T-helper 2 cell treated with Interferon-gamma antibody and Interleukin-4, amounts not matched to agents 100 ng/mL and 5 ng/mL, for 36 hours (primary cell): ENCODE results near the gene RUSC1. TPM values are rescaled to one million over a fixed set of nuclear protein-coding genes. Genes with fewer than 3 reads are reported as not detected.

Experiments
- intact Hi-C: fragments of 100-400 bp; cut with micrococcal nuclease; formaldehyde crosslinking; loops from one replicate; pipeline ENCODE4 v1.15.1; 2023
- total RNA-seq: library from RNA; stranded (reverse); gene quantifications from 2 replicates; pipeline ENCODE4 v1.2.3, GENCODE V29; 2022

Gene RUSC1
- total RNA-seq, 1 donor from 2014 or later: 28.6 TPM

DNA sequence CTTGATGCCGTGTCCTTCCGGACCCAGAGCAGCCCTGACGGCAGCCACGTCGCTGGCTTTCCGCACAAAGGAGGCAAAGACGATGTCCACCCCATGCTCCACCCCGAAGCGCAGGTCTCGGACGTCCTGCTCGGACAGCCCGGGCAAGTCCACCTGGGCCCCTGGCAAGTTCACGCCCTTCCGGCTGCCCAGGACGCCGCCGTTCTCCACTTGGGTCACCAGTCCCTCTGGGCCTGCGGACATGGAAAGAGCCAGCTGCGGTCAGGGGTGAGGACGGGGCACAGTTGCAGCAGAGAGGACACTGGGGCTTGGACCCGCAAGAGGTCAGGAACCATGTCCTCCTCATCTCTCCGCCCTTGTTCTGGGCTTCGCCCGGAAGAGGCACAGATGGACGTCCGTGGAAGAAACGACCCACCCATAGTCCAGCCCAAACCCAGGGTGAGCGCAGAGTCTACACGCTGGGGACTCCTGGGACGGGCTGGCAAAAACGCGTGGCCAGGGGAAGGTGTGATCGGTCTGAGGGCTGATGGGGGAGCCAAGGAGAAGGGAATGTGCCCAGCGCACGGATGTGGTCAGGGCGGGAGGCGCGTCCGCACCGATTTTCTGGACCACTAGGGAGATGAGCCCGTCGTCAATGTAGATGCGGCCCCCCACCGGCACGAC lies 26.0 kb upstream of the RUSC1 start:
- intact Hi-C loops: no loop called here

DNA sequence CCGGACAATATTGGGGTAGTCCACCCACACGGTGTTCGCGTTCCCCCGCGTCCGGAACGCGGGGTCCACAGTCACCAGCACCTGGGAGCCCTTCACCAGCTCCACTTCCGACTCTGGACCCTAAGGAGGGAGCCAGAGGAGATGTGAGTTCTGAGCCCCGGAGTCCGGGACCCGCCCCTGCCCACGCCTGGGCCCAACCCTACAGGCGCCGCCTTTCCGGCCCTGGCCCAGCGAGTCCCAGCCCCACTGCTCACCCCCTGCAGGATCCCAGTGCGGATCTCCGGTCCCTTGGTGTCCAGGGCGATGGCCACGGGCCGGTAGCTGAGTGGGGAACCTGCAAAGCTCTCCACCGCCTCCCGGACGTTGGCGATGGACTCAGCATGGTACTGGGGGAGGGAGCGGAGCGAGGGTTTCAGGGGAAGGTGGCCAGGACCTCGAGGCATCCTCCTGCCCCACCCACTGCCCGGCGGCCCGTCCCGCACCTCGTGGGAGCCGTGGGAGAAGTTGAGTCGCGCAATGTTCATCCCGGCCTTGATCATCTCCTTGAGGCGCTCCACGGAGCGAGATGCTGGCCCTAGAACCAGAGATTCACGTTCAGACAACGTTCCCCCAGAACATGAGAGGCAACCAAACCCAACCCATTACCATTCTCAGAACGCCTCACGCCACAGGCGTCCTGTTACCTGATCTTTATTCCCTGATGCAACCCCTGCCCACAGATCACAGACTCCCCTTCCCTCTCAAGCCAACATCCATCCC lies 25.3 kb upstream of the RUSC1 start:
- intact Hi-C loops: no loop called here

DNA sequence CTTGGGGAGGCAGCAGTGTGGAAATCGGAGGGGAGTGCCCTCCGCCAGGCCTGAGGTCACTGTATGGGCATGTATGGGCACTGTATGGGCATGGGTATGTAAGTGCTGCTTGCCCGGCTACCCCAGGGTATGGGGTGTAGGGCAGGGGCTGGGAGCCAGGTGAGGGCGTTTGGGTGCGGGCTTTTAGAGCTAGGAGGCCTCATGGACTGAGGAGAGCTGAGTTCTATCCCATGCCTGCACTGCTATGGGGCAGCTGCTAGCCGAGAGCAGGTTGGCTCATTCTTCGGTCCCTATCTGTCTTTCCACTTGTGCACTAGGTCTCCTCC lies 24.8 kb upstream of the RUSC1 start:
- intact Hi-C loops: no loop called here

DNA sequence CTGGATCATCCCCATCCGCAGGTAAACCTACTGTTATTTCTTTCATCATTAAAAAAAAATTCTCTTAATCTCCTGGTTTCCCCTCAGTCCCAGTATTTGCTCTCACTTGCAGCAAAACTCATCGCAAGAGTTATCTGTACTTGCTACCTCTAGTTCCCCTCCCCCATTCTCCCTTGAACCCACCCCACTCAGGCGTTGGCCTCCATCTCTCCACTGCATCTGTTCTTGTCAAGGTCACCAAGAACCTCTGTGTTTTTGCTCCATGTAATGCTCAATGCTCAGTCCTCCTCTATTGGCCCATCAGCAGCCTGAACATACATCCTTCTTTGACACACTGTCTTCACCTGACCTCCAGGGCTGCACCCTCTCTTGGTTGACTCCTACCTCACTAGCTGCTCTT lies 24.0 kb upstream of the RUSC1 start:
- intact Hi-C loops: no loop called here

DNA sequence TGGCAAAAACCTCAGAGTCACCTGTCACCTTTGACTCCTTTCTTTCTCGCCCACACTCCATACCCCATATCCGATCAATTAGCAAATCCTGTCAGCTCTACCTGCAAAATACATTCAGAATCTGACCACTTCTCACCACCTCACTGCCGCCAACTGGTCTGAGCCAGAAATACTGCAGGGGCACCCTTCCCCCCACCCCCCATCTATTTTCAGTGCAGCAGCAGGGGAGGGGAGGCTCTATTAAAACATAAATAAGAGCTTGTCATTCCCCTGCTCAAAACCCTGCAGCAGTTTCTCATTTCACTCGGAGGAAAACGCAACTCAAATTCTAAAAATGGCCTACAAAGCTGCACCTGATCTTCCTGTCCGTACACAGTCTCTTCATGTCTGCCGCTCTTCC lies 23.3 kb upstream of the RUSC1 start:
- intact Hi-C loops: no loop called here

DNA sequence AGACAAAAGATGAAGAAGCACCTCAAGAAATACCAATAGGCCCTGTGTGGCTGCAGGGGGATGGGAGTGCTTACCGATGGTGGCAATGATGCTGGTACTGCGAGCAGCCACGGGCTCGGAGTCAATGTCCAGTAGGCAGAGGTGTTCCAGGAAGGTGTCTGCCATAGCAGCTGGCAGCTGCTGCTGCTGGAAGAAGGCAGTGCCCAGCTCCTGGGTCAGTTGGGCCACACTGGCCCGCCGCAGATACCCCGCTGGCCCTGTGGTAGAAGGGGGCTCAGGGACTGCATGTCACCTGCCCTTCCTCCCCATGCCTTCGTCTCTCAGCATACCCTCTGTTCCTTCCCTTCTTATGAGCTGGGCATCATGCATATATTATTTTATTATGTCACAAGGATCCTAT lies 20.7 kb upstream of the RUSC1 start:
- intact Hi-C loops: no loop called here

DNA sequence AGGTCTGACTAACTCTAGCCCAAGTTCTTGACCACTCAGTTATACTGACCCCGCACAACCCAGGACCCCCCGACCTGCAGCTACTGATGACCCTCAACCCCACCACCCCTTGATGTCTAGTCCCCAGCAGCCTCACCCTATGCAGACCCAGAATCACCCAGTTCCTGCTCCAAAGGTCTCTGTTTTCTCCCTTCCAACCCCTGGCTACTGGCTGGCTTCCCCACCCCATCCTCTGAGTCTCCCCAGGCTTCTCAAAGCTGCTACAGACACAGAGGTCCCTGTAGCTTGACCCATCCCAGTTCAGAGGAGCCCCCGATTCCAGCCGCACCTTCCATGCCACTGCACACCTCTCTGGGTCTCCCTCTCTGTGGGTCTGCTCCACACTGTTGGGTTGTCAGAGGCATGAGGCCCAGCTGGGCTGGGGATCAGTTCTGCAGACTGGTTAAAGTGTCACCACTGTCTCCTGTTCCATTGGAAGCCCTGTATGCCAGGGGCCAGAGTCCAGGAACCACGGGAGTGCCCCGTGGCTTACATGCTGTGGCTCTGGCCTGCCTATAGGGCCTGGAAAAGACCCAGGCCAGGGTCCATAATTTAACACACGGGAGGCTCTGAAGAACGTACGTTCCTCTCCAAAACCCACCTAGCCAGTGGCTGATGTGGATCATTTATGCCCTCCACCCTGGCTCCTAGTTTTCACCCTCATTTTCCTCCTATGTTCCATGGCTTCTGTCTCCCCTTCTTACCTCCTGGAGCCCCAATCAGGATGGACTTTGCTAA lies 20.0 kb upstream of the RUSC1 start:
- intact Hi-C loops: no loop called here

DNA sequence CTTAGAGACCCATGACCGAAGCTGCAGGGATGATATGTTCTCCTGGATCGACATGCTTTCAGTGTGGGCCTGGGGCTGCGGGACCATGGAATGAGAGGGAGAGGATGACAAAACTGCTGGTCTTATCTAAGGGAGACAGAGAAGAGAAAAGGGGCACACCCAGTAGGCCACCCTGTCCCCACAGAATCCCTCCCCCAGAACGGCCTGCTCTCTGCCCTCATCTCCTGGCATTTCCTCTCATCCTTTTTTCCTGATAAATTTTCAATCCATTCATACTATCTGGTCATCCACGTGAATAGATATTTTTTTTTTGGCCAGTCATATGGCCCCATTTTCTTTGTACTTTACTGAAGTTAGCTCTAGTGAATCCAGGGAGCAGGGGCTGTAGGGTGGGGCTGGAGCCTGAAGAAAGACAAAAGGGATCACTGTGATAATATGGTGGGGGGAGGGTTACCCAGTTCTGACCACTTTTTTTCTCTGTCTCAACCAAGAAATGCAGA lies 19.3 kb upstream of the RUSC1 start, which contains the start of gene PKLR:
Gene PKLR (minus strand): TSS at position 97 of the 500 bp plus-strand sequence. CDS start 43 bp downstream, at position 54.
- intact Hi-C loops: no loop called here

DNA sequence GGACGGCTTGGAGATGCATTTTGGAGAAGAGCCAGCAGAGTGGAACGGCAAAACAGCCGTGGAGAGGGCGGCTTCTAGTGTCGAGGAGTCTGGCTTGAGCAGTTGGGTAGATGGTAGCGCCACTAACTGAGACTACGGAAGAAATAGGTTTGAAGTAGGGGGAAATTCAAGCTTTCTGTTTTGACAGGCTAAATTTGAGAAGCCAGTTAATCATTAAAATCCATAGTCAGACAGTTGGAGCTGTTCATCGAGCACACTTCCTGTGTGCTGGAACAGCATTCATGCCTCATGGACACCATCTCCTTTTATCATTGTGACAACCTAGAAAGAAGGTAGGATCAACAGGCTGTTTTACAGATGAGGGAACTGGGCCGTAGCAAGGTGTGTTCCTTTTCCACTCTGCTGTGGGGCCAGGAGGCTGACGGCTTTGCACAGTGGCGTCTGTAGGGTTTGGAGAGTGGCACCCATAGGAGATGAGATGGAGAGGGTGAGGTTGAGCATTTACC lies 16.1 kb upstream of the RUSC1 start:
- intact Hi-C loops: no loop called here

DNA sequence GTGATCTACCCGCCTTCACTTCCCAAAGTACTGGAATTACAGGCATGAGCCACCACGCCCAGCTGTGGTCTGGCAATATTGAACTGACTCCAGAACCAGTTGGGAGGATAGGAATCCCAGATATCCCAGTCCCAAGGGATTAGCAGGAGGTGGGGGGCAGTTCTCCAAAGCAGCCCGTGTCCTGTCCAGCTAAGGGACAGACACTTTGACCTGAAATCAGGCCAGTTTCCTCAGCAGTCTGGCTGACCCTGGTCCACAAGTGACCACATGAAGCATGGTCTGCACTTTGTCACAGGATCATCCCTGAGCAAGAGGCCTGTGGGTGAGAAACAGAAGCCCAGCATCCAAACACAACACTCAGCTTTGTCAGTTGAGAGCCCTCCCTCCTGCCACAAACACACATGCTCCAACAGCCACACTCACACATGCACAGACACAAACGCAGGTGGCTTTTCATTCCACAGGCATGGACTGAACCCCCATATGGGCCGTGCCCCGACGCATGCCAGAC lies 14.8 kb upstream of the RUSC1 start:
- intact Hi-C loops: no loop called here

DNA sequence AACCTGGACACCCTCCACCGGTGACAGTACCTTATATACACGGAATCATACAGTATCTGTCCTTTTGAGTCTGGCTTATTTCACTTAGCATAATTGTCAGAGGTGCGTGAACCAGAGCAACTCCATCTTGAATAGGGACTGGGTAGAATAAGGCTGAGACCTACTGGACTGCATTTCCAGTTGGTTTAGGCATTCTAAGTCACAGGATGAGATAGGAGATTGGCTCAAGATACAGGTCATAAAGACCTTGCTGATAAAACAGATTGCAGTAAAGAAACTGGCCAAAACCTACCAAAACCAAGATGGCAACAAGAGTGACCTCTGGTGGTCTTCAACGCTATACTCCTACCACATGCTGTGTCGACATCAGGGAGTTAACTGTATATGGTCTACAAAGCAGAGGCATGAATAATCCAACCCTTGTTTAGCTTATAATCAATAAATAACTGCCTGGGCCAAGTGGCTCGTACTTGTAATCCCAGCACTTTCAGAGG lies 13.4 kb upstream of the RUSC1 start:
- intact Hi-C loops: no loop called here

DNA sequence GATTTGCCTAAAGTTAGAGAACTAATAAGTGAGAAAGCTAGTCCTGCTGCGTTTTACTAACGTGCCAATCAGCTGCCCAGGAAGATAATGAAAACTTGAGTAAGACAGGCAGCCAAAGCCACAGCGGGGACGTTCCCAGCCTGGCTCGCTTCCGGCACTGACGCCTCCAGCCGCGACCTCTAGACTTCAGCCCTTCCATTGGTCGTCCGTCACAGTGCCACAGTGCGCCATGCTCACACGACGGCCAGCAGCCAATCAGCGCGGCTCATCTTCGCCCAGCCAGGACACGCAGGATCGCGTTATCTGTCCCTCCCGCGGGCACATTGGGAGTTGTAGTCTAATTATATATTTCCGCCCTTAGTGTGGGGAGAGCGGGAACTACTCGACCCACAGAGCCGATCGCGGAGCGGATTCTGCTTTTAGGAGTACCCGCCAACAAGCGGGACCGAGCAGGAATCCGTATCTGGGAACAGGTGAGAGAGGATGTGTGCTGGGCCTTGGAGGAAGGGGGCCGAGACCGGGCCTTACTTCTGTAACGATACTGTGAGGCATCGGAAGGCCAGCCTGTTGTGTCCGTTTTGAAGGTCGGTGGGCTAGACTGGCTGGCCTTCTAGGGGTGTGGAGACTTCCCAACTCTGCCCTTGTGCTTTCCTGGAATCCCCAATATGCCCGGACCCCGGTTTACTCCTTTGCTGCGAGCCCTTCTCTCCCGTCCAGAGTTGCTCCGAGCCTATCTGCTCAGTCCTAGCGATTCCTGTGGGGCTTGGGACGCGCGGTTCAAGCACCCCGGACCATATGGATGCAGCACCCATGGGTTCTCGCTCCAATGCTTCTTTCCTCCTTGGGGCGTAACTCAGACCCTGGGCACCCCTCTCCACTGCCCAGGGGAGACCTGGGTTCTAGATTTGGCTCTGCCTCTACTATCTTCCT lies 11.9 kb upstream of the RUSC1 start, which contains the start of gene FDPS:
Gene FDPS (plus strand): TSS at position 374 of the 930 bp plus-strand sequence. CDS start 924 bp downstream, outside the sequence.
- intact Hi-C loops: loop anchor here (1.0 kb wide), 3 partner anchors 15 to 58 kb away; partner anchors contain the start of gene HCN3

DNA sequence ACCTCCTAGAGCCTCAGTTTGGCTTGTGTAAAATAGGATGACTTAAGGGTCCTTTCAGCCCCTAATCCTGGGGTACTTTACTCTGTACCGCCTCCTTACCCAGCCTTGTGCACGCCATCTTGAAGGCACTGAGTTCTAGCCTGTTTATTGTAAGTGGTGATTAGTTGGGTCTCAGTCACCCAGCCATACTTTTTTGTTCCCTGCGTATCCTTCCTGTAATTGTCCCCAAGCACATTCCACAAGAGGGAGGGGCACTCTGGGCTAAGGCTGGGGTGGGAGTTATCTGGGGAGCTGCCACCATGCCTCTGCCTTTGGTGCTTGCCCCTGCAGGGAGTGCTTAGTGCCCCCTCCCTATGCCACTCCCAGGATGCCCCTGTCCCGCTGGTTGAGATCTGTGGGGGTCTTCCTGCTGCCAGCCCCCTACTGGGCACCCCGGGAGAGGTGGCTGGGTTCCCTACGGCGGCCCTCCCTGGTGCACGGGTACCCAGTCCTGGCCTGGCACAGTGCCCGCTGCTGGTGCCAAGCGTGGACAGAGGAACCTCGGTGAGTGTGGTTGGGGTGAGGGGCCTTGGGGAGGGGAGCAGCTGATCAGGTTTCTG lies 11.2 kb upstream of the RUSC1 start:
- intact Hi-C loops: no loop called here

DNA sequence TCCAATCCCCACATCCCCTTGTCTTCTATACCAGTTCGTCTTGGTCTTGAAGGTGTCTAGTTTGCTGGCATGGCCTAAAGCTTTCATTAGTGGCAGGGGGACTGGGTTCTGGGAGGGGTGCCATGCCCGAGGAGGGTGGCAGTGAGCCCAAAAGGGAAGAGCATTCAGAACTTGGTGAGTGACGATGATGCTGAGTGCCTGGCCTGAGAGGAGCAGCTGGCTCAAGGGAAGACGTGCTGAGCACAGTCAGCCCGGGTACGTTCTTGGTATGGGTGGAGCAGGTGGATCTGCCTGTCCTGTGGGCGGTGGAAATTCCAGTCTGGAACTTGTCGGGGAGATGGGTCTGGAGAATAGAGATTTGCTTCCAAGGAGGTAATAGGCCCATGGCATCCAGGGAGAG lies 7.4 kb upstream of the RUSC1 start:
- intact Hi-C loops: no loop called here

DNA sequence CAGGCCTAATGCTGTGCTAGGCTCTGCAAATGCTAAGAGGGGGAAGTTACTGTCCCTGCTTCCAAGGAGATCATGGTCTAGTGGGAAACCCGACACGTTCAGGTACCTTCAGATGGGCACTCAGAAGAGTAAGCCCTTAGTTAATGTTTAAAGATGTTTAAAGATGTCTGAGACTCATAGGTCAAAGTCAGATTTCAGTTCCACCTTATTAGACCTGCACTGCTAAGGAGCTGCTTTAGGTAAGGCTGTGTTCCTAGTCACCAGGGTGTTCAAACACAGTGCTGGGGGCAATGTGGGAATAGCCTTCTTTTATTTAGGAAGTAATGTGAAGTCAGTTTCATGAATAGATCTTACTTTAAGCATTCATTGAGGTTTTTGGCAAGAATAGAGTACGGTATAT lies 3.8 kb upstream of the RUSC1 start:
- intact Hi-C loops: no loop called here

DNA sequence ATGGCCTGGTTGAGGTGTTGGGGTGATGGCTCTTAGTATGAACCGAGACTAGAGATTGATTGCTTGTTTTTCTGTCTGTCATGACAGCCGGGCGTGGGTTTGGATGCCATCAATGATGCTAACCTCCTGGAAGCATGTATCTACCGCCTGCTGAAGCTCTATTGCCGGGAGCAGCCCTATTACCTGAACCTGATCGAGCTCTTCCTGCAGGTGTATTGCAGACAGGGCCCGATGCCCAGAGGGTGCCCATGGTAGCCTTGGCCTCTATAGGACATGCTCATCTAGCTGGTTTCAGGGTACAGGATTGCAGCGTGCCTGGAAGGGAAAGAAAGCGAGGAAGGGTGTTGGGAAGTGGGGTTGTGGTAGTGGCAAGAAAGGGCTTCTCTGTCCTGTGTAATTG lies 2.6 kb upstream of the RUSC1 start:
- intact Hi-C loops: no loop called here

DNA sequence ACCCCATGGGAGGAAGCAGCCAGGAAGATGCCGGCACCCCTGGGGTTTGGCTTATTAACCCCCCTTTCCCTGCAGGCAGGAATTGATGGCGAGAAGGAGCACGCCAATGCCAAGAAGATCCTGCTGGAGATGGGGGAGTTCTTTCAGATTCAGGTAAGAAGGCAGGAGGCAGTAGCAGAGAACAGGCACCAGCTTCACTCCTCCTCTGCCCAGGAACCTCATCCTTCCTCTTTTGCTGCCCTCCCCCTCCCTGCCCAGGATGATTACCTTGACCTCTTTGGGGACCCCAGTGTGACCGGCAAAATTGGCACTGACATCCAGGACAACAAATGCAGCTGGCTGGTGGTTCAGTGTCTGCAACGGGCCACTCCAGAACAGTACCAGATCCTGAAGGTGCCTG lies 1.2 kb upstream of the RUSC1 start:
- intact Hi-C loops: no loop called here

DNA sequence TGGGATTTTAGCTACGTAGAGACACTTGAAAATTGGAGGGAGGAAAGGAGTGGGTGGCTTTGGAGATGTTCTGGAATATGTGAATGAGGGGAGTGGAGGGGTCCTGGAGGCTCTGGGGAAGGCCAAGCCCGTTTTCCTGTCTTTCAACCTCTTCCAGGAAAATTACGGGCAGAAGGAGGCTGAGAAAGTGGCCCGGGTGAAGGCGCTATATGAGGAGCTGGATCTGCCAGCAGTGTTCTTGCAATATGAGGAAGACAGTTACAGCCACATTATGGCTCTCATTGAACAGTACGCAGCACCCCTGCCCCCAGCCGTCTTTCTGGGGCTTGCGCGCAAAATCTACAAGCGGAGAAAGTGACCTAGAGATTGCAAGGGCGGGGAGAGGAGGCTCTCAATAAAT lies 442 bp upstream of the RUSC1 start:
- intact Hi-C loops: loop anchor here (5.0 to 10.0 kb wide), 3 partner anchors 195 to 655 kb away; partner anchors contain the start of genes ARHGEF2, DAP3 and YY1AP1

DNA sequence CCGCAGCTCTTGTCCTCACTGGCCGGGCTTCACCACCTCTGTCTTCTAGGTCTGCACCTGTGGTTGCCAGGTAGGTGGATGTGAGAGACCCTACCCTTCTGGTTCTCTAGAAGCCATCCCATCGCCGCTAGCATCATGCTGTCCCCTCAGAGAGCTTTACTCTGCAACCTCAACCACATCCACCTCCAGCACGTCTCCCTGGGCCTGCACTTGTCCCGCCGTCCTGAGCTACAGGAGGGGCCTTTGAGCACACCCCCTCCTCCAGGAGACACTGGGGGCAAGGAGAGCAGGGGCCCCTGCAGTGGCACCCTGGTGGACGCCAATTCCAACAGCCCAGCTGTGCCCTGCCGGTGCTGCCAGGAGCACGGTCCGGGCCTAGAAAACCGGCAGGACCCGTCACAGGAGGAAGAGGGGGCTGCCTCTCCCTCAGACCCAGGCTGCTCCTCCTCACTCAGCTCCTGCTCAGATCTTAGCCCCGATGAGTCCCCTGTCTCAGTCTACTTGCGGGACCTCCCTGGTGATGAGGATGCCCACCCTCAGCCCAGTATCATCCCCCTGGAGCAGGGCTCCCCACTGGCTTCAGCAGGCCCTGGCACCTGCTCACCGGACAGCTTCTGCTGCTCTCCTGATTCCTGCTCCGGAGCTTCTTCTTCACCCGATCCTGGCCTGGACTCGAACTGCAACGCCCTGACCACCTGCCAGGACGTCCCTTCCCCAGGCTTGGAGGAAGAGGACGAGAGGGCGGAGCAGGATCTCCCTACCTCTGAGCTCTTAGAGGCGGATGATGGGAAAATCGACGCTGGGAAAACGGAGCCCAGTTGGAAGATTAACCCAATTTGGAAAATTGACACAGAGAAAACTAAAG lies 1.2 kb downstream of the RUSC1 start:
- intact Hi-C loops: loop anchor here (2.0 to 10.0 kb wide), 4 partner anchors 193 to 653 kb away; partner anchors contain the start of genes ARHGEF2, ASH1L, DAP3 and YY1AP1
